Endothelial cell of umbilical vein (primary cell): ENCODE measurements around the gene PVRIG. TPM values are rescaled to one million over a fixed set of nuclear protein-coding genes. Genes with fewer than 3 reads are reported as not detected.
A peak's percentile ranks its signal among the peaks of the same experiment; 100 is the strongest.

Source experiments
- BruUV-seq: library from RNA; stranded (reverse); fragments of 400-500 nt; replicated peaks from 2 replicates; lab custom pipeline; 2021; lab: Mats Ljungman, UMichigan
- CTCF ChIA-PET: fragments of 300-600, 350-600 bp; sonication (Branson Sonifier 250); formaldehyde crosslinking; loops from one replicate; lab custom pipeline; 2021; ENCODE audit warnings: antibody characterized with exemption, inconsistent platforms; lab: Charles Lee
- POLR2A ChIA-PET: fragments of 300-600, 350-600 bp; sonication (Branson Sonifier 250); formaldehyde crosslinking; loops from one replicate; lab custom pipeline; 2021; ENCODE audit warnings: antibody characterized with exemption, inconsistent platforms; lab: Charles Lee
- DNase-seq: peaks from one replicate; pipeline ENCODE4 v3.0.0-alpha.2; 2011; ENCODE audit warnings: low read depth, low spot score
- FAIRE-seq: peaks from 2 replicates; lab custom pipeline; 2011; peaks lifted over from hg19 to GRCh38; lab: Jason Lieb, UNC
- H2AFZ ChIP-seq: 2 replicates; pipeline ENCODE4 v1.6.0; 2012; ENCODE audit warnings: low read depth, low read length, control low read depth, inconsistent platforms
- H3K27ac ChIP-seq: 2 replicates; pipeline ENCODE4 v1.5.1; 2011; ENCODE audit warnings: low read depth, mild to moderate bottlenecking, control low read depth, low read length, moderate library complexity; ENCODE audit not compliant: insufficient read depth
- H3K27me3 ChIP-seq, 2 experiments: 2 replicates each; pipeline versions ENCODE4 v1.6.0 to v1.6.1; 2011; ENCODE audit warnings: low read length in 2 of 2, mixed read lengths in 1 of 2; ENCODE audit not compliant: control insufficient read depth in 2 of 2, insufficient read depth in 2 of 2
- H3K36me3 ChIP-seq, 2 experiments: 2 replicates in 1 of 2; 3 replicates in 1 of 2; pipeline ENCODE4 v1.5.1; 2011; ENCODE audit warnings: low read length in 2 of 2, mild to moderate bottlenecking in 1 of 2, moderate library complexity in 1 of 2; ENCODE audit not compliant: control insufficient read depth in 2 of 2, insufficient read depth in 2 of 2; ENCODE audit errors: extremely low read depth in 1 of 2
- H3K4me1 ChIP-seq: 3 replicates; pipeline ENCODE4 v1.5.1; 2011; ENCODE audit warnings: mild to moderate bottlenecking, low read length; ENCODE audit not compliant: control insufficient read depth, insufficient read depth; ENCODE audit errors: extremely low read depth
- H3K4me2 ChIP-seq: 2 replicates; pipeline ENCODE4 v1.6.1; 2011; ENCODE audit warnings: low read length, control low read depth, mixed read lengths; ENCODE audit not compliant: insufficient read depth
- H3K4me3 ChIP-seq, 3 experiments: fragments of 200-600 bp in 1 of 3; sonication (generic), shearing (Covaris generic) in 1 of 3; replicated peaks in 1 of 3; 2 replicates each; pipeline ENCODE4 v1.5.1; 2011 to 2016; ENCODE audit warnings: control low read depth in 3 of 3, low read length in 3 of 3, mild to moderate bottlenecking in 2 of 3, inconsistent platforms in 1 of 3, low read depth in 1 of 3, moderate library complexity in 1 of 3; ENCODE audit not compliant: insufficient read depth in 1 of 3
- H3K79me2 ChIP-seq: 2 replicates; pipeline ENCODE4 v1.6.0; 2012; ENCODE audit warnings: low read length, inconsistent platforms; ENCODE audit not compliant: control insufficient read depth, insufficient read depth
- H3K9ac ChIP-seq: replicated peaks from 2 replicates; pipeline ENCODE3; 2011; ENCODE audit warnings: low read length, control low read depth; ENCODE audit not compliant: insufficient read depth; ENCODE audit errors: extremely low read depth
- H3K9me1 ChIP-seq: replicated peaks from 3 replicates; pipeline ENCODE4 v1.6.0; 2011; ENCODE audit warnings: mild to moderate bottlenecking, low read length; ENCODE audit not compliant: control insufficient read depth, insufficient read depth; ENCODE audit errors: extremely low read depth
- H3K9me3 ChIP-seq: replicated peaks from 2 replicates; pipeline ENCODE4 v1.5.1; 2012; ENCODE audit warnings: low read length, inconsistent platforms; ENCODE audit not compliant: control insufficient read depth, insufficient read depth
- H4K20me1 ChIP-seq: replicated peaks from 2 replicates; pipeline ENCODE3; 2011; ENCODE audit warnings: mild to moderate bottlenecking, low read length; ENCODE audit not compliant: control insufficient read depth, insufficient read depth; ENCODE audit errors: extremely low read depth
- CTCF ChIP-seq, 2 donors: IDR thresholded peaks; 1 replicate in 1 of 2; 2 replicates in 1 of 2; pipeline ENCODE4 v1.5.1; 2011; ENCODE audit warnings: low read length in 2 of 2, mild to moderate bottlenecking in 2 of 2, moderate library complexity in 2 of 2, control low read depth in 1 of 2, inconsistent platforms in 1 of 2, low read depth in 1 of 2; ENCODE audit not compliant: insufficient read depth in 1 of 2; ENCODE audit errors: extremely low read depth in 1 of 2
- EZH2 ChIP-seq: IDR thresholded peaks from 2 replicates; pipeline ENCODE4 v1.6.1; 2012; ENCODE audit warnings: borderline replicate concordance, low read depth, mild to moderate bottlenecking, moderate library complexity, low read length, inconsistent platforms; ENCODE audit not compliant: severe bottlenecking
- FOS ChIP-seq: IDR thresholded peaks from 2 replicates; pipeline ENCODE4 v1.6.1; 2011; ENCODE audit warnings: mild to moderate bottlenecking, low read length, moderate library complexity, borderline replicate concordance; ENCODE audit not compliant: insufficient read depth
- GATA2 ChIP-seq: IDR thresholded peaks from 2 replicates; pipeline ENCODE4 v1.7.0; 2011; ENCODE audit warnings: low read depth, mild to moderate bottlenecking, moderate library complexity, mixed read lengths, low read length; ENCODE audit not compliant: insufficient read length, insufficient read depth
- JUN ChIP-seq: IDR thresholded peaks from 2 replicates; pipeline ENCODE4 v1.6.1; 2011; ENCODE audit warnings: borderline replicate concordance, low read depth; ENCODE audit not compliant: insufficient read length, insufficient read depth
- MAX ChIP-seq: IDR thresholded peaks from 2 replicates; pipeline ENCODE4 v1.6.1; 2011; ENCODE audit not compliant: insufficient read depth, insufficient read length
- MYC ChIP-seq: IDR thresholded peaks from one replicate; pipeline ENCODE4 v1.6.1; 2011; ENCODE audit warnings: mild to moderate bottlenecking, low read depth, low read length
- POLR2A ChIP-seq: IDR thresholded peaks from 2 replicates; pipeline ENCODE4 v1.6.1; 2012; ENCODE audit warnings: low read depth, mild to moderate bottlenecking, control low read depth, low read length
- POLR2AphosphoS5 ChIP-seq: IDR thresholded peaks from 2 replicates; pipeline ENCODE4 v1.6.1; 2012; ENCODE audit warnings: low read depth, mild to moderate bottlenecking, control low read depth, low read length, moderate library complexity; ENCODE audit not compliant: insufficient read depth
- dilution Hi-C: fragments of 300-500 bp; cut with MboI; formaldehyde crosslinking; loops from one replicate; pipeline ENCODE4 v1.15.0; 2019; ENCODE audit warnings: low sequenced_read_pairs; ENCODE audit not compliant: extremely low pct_ligation_motif_present
- intact Hi-C: fragments of 100-400 bp; cut with micrococcal nuclease; formaldehyde crosslinking; loops from one replicate; pipeline ENCODE4 v1.10.0; 2022
- polyA plus RNA-seq, 4 experiments: library from polyadenylated mRNA; depleted of rRNA in 3 of 4; stranded (reverse) in 3 of 4; unstranded in 1 of 4; fragments of >200 nt; gene quantifications; 2 replicates each; pipeline versions ENCODE4 v1.2.1 to v1.2.3, GENCODE V29; 2011 to 2012; ENCODE audit warnings: missing spikeins in 1 of 4
- total RNA-seq: library from RNA; stranded (reverse); gene quantifications from 2 replicates; pipeline ENCODE4 v1.2.3, GENCODE V29; 2021

PVRIG gene
- total and polyA plus RNA-seq, 2 donors (not counting 3 experiments of a cell fraction or from before 2014, with no cell fraction given), result 0.80 TPM; not detected in 1

- CTCF ChIA-PET, result interaction anchor here (0.6 to 2.6 kb wide), 22 partner anchors 8 to 219 kb away, joined by 3 to 13 read pairs (median 3); partner anchors contain the start of genes GAL3ST4, GPC2 and LAMTOR4
- no peak overlapping the region for H3K9ac ChIP-seq
- peak; percentile 38 for FAIRE-seq
- H3K27ac ChIP-seq, result no peak overlapping the region
- POLR2A ChIA-PET, result no interaction called here
- no peak overlapping the region for H2AFZ ChIP-seq
- peaks cover 3 to 9% of the 10 kb centered on the region in 2 experiments for H3K27me3 ChIP-seq
- no peaks in the 10 kb centered on the region for H3K4me1 ChIP-seq
- dilution Hi-C loops, result no loop called here
- H3K4me3 ChIP-seq, result no peak overlapping the region
- intact Hi-C loops, result no loop called here
- H4K20me1 ChIP-seq, result no peaks in the 10 kb centered on the region
- H3K4me2 ChIP-seq, result no peak overlapping the region
- H3K9me1 ChIP-seq, result no peaks in the 10 kb centered on the region
- no TSS peak for BruUV-seq
- DNase-seq, result no peak
- H3K36me3 ChIP-seq, result no peaks in the 10 kb centered on the region
- no peaks in the 10 kb centered on the region for H3K9me3 ChIP-seq
- no peaks in the 10 kb centered on the region for H3K79me2 ChIP-seq
- TF ChIP-seq CTCF (IDR thresholded peaks at IDR 0.05; ENCODE audit: extremely low read depth in 1 of 2, insufficient read depth in 1 of 2, low read depth in 1 of 2, low read length in 2 of 2) (peak in 1 of 2 donors; percentile 14), MYC (no peak)
Observed at GRCh38 chr7:100190048-100190711, 29.6 kb upstream of the PVRIG start.

GRCh38 chr7:100191775-100192174, 28.0 kb upstream of the PVRIG start:
- Histone ChIP-seq H4K20me1 (no peaks in the 10 kb centered on the region), H3K9me3 (no peaks in the 10 kb centered on the region), H2AFZ (no peak overlapping the region), H3K27ac (no peak overlapping the region), H3K9me1 (no peaks in the 10 kb centered on the region), H3K4me1 (no peaks in the 10 kb centered on the region), H3K79me2 (no peaks in the 10 kb centered on the region), H3K27me3 (peaks cover 3 to 9% of the 10 kb centered on the region in 2 experiments), H3K9ac (no peak overlapping the region), H3K4me3 (no peak overlapping the region), H3K4me2 (no peak overlapping the region), H3K36me3 (no peaks in the 10 kb centered on the region)
- no TSS peak for BruUV-seq
- intact Hi-C loops, result no loop called here
- TF ChIP-seq GATA2, result no peak
- TF ChIP-seq POLR2A, result no peak
- TF ChIP-seq CTCF (IDR thresholded peaks at IDR 0.05; ENCODE audit: extremely low read depth in 1 of 2, insufficient read depth in 1 of 2, low read depth in 1 of 2, low read length in 2 of 2), result no peak
- TF ChIP-seq MYC, result no peak
- no peak for TF ChIP-seq MAX
- TF ChIP-seq EZH2, result no peak
- no peak for TF ChIP-seq POLR2AphosphoS5
- no peak for TF ChIP-seq JUN
- TF ChIP-seq FOS, result no peak
- no peak for FAIRE-seq
- dilution Hi-C loops, result no loop called here
- ChIA-PET CTCF (no interaction called here), POLR2A (no interaction called here)
- no peak for DNase-seq
